ENCODE results near the gene TRAP1.

DNA sequence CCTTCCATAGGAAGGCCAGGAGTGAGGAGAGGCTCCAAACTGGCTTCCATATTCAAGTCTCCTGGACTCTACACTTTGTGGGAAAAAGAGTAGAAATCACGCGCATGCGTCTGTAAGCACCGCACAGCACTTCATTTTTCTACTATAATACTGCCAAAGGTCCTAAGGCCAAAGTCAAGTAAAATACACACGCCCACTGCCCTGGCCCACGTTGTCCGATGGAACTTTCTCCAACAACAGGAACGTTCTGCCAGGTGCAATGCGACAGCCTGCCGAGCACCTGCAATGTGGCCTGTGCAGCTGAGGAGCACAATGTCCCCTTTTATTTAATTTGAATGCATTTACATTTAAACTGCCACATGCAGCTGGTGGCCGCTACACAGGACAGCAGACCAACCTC, 39.3 kb downstream of the TRAP1 start:
- TF ChIP-seq, protein P1, sequence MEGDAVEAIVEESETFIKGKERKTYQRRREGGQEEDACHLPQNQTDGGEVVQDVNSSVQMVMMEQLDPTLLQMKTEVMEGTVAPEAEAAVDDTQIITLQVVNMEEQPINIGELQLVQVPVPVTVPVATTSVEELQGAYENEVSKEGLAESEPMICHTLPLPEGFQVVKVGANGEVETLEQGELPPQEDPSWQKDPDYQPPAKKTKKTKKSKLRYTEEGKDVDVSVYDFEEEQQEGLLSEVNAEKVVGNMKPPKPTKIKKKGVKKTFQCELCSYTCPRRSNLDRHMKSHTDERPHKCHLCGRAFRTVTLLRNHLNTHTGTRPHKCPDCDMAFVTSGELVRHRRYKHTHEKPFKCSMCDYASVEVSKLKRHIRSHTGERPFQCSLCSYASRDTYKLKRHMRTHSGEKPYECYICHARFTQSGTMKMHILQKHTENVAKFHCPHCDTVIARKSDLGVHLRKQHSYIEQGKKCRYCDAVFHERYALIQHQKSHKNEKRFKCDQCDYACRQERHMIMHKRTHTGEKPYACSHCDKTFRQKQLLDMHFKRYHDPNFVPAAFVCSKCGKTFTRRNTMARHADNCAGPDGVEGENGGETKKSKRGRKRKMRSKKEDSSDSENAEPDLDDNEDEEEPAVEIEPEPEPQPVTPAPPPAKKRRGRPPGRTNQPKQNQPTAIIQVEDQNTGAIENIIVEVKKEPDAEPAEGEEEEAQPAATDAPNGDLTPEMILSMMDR (conservative IDR thresholded peaks at IDR 0.05; ENCODE audit: low read depth, low read length), result no peak
- TF ChIP-seq EZH2 (IDR thresholded peaks at IDR 0.05; ENCODE audit: low read length, unreplicated experiment) (no peak), EZH2phosphoT487 (IDR thresholded peaks at IDR 0.05; ENCODE audit: borderline replicate concordance, low read length) (no peak)

All from PC-3 (cell line).